Measurements from ENCODE around the gene MYLK4. TPM values are rescaled to one million over a fixed set of nuclear protein-coding genes. Genes with fewer than 3 reads are reported as not detected.
A peak's percentile ranks its signal among the peaks of the same experiment; 100 is the strongest.

MYLK4 gene
- total RNA-seq, 2 donors from 2014 or later, result 0.20 to 0.35 TPM

DNA sequence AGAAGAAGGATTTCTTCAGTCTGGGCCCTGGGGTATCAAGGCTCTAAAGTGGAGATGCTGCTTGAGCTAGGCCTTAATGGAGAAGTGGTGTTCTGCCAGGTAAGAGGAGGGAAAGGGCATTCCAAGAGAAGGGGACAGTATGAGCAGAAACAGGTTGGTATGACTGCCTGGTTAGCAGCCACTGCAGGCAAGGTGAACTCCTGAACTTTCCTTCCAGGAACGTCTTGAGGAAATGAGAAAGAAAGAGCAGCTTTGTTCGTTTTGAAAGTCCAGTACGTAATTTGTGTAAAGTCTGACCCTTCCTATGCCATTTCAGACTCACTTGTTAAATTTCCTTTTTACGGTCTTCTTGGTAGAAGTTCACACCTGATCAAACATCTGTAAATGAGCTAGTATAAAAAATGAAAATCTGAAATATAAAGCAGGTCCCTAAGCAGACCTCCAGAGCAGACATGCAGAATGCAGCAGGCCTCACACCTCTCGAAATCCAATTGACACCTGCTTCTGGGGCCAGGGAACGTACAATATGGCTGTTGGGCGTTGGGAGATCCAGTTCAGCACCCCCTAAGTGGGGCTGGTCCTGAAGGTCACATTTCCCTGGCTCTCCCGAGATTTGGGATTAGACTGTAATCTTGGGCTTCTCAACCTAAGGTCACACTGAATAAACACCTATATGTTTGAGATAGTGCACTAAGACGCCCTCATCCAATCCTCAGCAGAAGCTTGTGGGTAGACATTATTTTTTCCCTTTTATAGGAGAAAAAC, 33.6 kb downstream of the MYLK4 start:
- Histone ChIP-seq H3K9me3 (no peaks in the 10 kb centered on the region), H3K9ac (ENCODE audit: low read depth in 2 of 2, low read length in 2 of 2) (no peak overlapping the region), H3K27me3 (no peaks in the 10 kb centered on the region), H3K4me3 (no peak overlapping the region), H3K4me1 (no peaks in the 10 kb centered on the region), H3K27ac (peak overlapping the region; percentile 11), H3K36me3 (no peaks in the 10 kb centered on the region)
- intact Hi-C loops (cut with DNase I), result no loop called here
- no peak for TF ChIP-seq CTCF (IDR thresholded peaks at IDR 0.05)
- DNase-seq, result no peak

DNA sequence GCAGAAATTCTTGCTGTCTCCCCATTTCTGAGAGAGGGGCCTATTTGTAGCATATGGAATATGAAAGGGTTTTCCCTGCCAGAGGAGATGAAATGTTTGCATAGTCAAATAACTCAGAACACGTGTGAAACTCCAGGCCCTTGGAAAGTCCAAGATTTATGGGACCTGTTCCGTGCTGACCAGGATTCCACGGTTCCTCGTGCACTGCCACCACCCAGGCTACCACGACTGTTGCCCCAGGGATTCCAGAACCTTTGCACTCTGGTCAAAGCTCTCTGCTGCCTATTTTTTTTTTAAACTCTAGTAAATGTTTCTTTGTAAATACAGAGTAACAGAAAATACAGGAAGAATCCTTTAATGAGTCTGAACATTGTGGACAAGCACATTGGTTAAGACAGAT, 35.0 kb downstream of the MYLK4 start:
- H3K9me3 ChIP-seq, result no peaks in the 10 kb centered on the region
- H3K36me3 ChIP-seq, result no peaks in the 10 kb centered on the region
- no peak for TF ChIP-seq CTCF (IDR thresholded peaks at IDR 0.05)
- DNase-seq, result peak; percentile 45
- H3K4me3 ChIP-seq, result no peak overlapping the region
- H3K27me3 ChIP-seq, result no peaks in the 10 kb centered on the region
- no peak overlapping the region for H3K9ac ChIP-seq (ENCODE audit: low read depth in 2 of 2, low read length in 2 of 2)
- no peaks in the 10 kb centered on the region for H3K4me1 ChIP-seq
- peak overlapping the region; percentile 52 for H3K27ac ChIP-seq
- intact Hi-C loops (cut with DNase I), result no loop called here

DNA sequence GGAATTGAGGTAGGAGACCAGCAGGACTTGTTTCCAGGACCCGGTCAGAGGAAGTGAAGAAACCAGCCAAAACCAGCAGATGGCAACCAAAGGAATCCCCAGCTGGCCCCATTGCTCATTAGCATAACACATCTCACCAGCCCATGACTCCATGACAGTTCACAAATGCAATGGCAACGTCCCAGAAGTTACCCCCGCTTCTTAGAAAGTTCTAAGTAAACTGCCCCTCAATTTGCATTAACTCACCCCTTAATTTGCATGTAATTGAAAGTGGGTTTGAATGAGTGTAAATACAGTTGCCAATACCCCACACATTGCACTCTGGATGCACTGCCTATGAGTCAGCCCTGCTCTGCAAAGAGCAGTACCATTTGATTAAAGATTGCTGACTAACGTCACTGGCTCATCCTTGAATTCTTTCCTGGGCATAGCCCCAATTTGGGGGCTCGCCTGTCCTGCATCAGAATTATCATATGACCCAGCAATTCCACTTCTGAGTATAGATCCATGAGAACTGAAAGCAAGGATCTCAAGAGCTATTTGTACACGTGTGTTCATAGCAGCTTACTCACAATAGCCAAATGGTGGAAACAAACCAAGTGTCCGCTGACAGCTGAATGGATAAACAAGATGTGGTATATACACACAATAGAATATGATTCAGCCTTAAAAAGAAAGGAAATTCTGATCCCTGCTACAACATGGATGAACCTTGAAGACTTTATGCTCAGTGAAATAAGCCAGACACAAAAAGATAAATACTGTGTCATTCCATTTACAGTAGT, 36.4 kb downstream of the MYLK4 start:
- H3K27ac ChIP-seq, result no peak overlapping the region
- intact Hi-C loops (cut with DNase I), result no loop called here
- TF ChIP-seq CTCF (IDR thresholded peaks at IDR 0.05), result no peak
- H3K9me3 ChIP-seq, result no peaks in the 10 kb centered on the region
- no peaks in the 10 kb centered on the region for H3K36me3 ChIP-seq
- DNase-seq, result no peak
- H3K4me3 ChIP-seq, result no peak overlapping the region
- no peaks in the 10 kb centered on the region for H3K4me1 ChIP-seq
- H3K27me3 ChIP-seq, result no peaks in the 10 kb centered on the region
- no peak overlapping the region for H3K9ac ChIP-seq (ENCODE audit: low read depth in 2 of 2, low read length in 2 of 2)

GRCh38 chr6:2713473-2714110, 37.1 kb downstream of the MYLK4 start:
- no peaks in the 10 kb centered on the region for H3K36me3 ChIP-seq
- no peaks in the 10 kb centered on the region for H3K9me3 ChIP-seq
- no peak overlapping the region for H3K27ac ChIP-seq
- no peaks in the 10 kb centered on the region for H3K27me3 ChIP-seq
- H3K4me3 ChIP-seq, result no peak overlapping the region
- H3K4me1 ChIP-seq, result no peaks in the 10 kb centered on the region
- DNase-seq, result no peak
- no peak overlapping the region for H3K9ac ChIP-seq (ENCODE audit: low read depth in 2 of 2, low read length in 2 of 2)
- intact Hi-C loops (cut with DNase I), result no loop called here
- TF ChIP-seq CTCF (IDR thresholded peaks at IDR 0.05), result no peak

DNA sequence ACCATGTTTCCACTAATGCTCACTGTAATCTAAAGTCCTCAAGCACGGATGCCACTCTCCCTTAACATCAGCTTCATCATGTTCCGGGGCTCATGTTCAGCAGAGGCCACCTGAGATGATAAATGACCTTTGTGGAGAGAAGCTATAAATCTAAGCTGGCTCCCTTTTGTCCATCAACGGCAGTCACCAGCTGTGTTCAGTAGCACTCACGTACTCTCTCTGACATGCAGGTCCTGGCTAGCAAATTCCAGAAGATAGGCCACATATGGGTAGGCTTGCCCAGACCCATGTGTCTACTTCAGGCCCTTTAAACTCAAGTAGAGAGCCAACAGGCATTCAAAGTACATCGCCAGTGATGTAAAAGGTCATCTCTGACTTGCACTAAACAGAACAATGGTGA, 38.6 kb downstream of the MYLK4 start:
- no peaks in the 10 kb centered on the region for H3K4me1 ChIP-seq
- intact Hi-C loops (cut with DNase I), result no loop called here
- H3K9ac ChIP-seq (ENCODE audit: low read depth in 2 of 2, low read length in 2 of 2), result no peak overlapping the region
- DNase-seq, result no peak
- H3K36me3 ChIP-seq, result no peaks in the 10 kb centered on the region
- no peak for TF ChIP-seq CTCF (IDR thresholded peaks at IDR 0.05)
- no peak overlapping the region for H3K27ac ChIP-seq
- no peaks in the 10 kb centered on the region for H3K9me3 ChIP-seq
- H3K4me3 ChIP-seq, result no peak overlapping the region
- H3K27me3 ChIP-seq, result no peaks in the 10 kb centered on the region
